ENCODE results near the gene SPAG4. TPM values are rescaled to one million over a fixed set of nuclear protein-coding genes. Genes with fewer than 3 reads are reported as not detected.

SPAG4 gene
- polyA plus RNA-seq, 1 experiment: 11.4 TPM

- Histone ChIP-seq H3K36me3 (ENCODE audit: control insufficient read depth, insufficient read depth, low read length) (peaks cover 7% of the 10 kb centered on the region), H3K27me3 (ENCODE audit: control insufficient read depth, insufficient read depth, low read length) (no peaks in the 10 kb centered on the region), H3K4me3 (ENCODE audit: low read depth, low read length) (no peak overlapping the region)
- ChIA-PET CTCF (interaction anchor here (0.6 to 2.3 kb wide), 3 partner anchors 18 to 76 kb away, joined by 3 to 11 read pairs (median 3); no protein-coding TSS in a partner anchor), POLR2A (interaction anchor here (0.5 kb wide), 1 partner anchor 22 kb away, joined by 12 read pairs; the partner anchor contains the start of gene SPAG4)
- TF ChIP-seq, protein P1, sequence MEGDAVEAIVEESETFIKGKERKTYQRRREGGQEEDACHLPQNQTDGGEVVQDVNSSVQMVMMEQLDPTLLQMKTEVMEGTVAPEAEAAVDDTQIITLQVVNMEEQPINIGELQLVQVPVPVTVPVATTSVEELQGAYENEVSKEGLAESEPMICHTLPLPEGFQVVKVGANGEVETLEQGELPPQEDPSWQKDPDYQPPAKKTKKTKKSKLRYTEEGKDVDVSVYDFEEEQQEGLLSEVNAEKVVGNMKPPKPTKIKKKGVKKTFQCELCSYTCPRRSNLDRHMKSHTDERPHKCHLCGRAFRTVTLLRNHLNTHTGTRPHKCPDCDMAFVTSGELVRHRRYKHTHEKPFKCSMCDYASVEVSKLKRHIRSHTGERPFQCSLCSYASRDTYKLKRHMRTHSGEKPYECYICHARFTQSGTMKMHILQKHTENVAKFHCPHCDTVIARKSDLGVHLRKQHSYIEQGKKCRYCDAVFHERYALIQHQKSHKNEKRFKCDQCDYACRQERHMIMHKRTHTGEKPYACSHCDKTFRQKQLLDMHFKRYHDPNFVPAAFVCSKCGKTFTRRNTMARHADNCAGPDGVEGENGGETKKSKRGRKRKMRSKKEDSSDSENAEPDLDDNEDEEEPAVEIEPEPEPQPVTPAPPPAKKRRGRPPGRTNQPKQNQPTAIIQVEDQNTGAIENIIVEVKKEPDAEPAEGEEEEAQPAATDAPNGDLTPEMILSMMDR (IDR thresholded peaks at IDR 0.05; ENCODE audit: insufficient read depth, low read depth, low read length): no peak
- DNase-seq (ENCODE audit: low read depth): no peak
Measured at GRCh38 chr20:35637276-35637675, 21.6 kb downstream of the SPAG4 start.

DNA sequence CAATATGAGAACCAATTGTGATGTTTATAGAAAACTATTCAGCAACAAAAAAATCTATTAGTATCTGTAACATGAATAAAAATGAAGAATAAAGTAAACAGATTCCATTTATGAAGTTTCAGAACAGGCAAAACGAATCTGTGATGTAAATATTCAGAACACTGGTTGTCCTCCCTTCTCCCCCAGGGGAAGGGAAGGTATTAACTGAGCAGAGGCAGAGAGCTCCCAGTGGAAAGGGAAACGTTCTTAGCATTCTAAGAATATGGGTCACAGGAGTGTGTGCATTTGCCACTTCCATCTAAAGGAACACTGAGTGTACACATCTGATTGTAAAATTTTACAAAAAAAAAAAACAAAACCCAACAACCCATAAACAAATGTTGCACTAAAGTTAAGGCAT is 23.1 kb downstream of the SPAG4 start:
- H3K36me3 ChIP-seq (ENCODE audit: control insufficient read depth, insufficient read depth, low read length): peaks cover 3% of the 10 kb centered on the region; the same call in 1 of the 2 replicates
- DNase-seq (ENCODE audit: low read depth): no peak
- no peak overlapping the region for H3K4me3 ChIP-seq (ENCODE audit: low read depth, low read length)
- TF ChIP-seq, protein P1 (IDR thresholded peaks at IDR 0.05; ENCODE audit: insufficient read depth, low read depth, low read length): no peak
- ChIA-PET POLR2A (no interaction called here), CTCF (interaction anchor here (0.6 kb wide), 1 partner anchor 170 kb away, joined by 3 read pairs; no protein-coding TSS in a partner anchor)
- no peaks in the 10 kb centered on the region for H3K27me3 ChIP-seq (ENCODE audit: control insufficient read depth, insufficient read depth, low read length)

DNA sequence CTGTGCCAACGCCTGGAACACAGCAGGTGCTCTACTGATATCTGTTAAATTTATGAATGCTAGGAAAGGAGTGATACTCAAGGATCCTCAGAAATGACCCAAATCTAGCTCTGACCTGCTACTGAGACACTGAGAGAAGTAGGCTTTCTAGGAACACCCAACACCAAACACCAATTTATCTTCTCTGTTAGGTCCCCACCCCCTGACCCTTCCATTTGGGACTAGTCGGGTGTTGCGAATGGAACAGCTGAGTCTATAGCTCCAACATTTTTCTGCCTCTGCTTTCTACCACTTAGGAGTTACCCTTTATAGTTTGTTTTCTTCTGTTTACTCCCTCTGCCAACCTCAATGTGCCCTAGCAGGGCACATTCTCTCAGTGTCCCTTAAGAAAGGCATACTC is 25.1 kb downstream of the SPAG4 start:
- CTCF ChIA-PET: interaction anchor here (0.7 to 1.3 kb wide), 2 partner anchors 15 to 20 kb away, joined by 3 read pairs; no protein-coding TSS in a partner anchor
- no peak for DNase-seq (ENCODE audit: low read depth)
- Histone ChIP-seq H3K27me3 (ENCODE audit: control insufficient read depth, insufficient read depth, low read length) (no peaks in the 10 kb centered on the region), H3K4me3 (ENCODE audit: low read depth, low read length) (no peak overlapping the region), H3K36me3 (ENCODE audit: control insufficient read depth, insufficient read depth, low read length) (peaks cover 3% of the 10 kb centered on the region; the same call in 1 of the 2 replicates)
- TF ChIP-seq, protein P1 (IDR thresholded peaks at IDR 0.05; ENCODE audit: insufficient read depth, low read depth, low read length): no peak
- POLR2A ChIA-PET: no interaction called here

DNA sequence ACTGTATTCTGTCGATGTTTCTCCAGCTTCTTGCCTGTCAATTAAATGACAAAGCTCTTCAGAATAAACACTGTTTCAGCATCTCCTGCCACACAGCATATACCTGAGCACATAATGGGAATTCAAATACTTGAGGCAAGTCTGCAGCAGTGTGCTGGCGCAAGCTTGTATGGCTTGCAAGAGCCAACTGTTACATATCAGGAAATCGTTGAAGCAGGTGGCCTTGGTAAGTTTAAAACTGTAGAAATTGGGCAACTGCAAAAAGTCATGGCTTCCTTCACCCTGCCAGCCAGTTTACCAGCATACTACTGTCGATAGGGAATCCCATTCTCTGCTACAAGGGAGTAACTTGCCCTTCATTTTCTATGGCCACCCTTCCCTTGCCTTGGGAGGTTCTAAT is 26.1 kb downstream of the SPAG4 start:
- TF ChIP-seq, protein P1 (IDR thresholded peaks at IDR 0.05; ENCODE audit: insufficient read depth, low read depth, low read length): no peak
- no peaks in the 10 kb centered on the region for H3K27me3 ChIP-seq (ENCODE audit: control insufficient read depth, insufficient read depth, low read length)
- no peak for DNase-seq (ENCODE audit: low read depth)
- H3K4me3 ChIP-seq (ENCODE audit: low read depth, low read length): no peak overlapping the region
- POLR2A ChIA-PET: no interaction called here
- 0 out of 2 replicates have a peak, but pooled peaks cover 1% of the 10 kb centered on the region for H3K36me3 ChIP-seq (ENCODE audit: control insufficient read depth, insufficient read depth, low read length)
- CTCF ChIA-PET: interaction anchor here (1.2 to 1.3 kb wide), 2 partner anchors 21 to 22 kb away, joined by 3 read pairs; no protein-coding TSS in a partner anchor

GRCh38 chr20:35643045-35643444 is 27.4 kb downstream of the SPAG4 start:
- TF ChIP-seq, protein P1 (IDR thresholded peaks at IDR 0.05; ENCODE audit: insufficient read depth, low read depth, low read length): no peak
- ChIA-PET CTCF (interaction anchor here (2.0 kb wide), 1 partner anchor 13 kb away, joined by 7 read pairs; no protein-coding TSS in a partner anchor), POLR2A (no interaction called here)

More at GRCh38 chr20:35643045-35643444, 27.4 kb downstream of the SPAG4 start:
- no peak overlapping the region for H3K4me3 ChIP-seq (ENCODE audit: low read depth, low read length)
- H3K27me3 ChIP-seq (ENCODE audit: control insufficient read depth, insufficient read depth, low read length): no peaks in the 10 kb centered on the region
- no peak for DNase-seq (ENCODE audit: low read depth)
- peaks cover 3% of the 10 kb centered on the region; the same call in 1 of the 2 replicates for H3K36me3 ChIP-seq (ENCODE audit: control insufficient read depth, insufficient read depth, low read length)
